HEK293T (cell line): ENCODE measurements around the gene JARID2.

Experiments
- CTCF ChIA-PET: fragments of 350-600 bp; formaldehyde crosslinking; extraction: SDS; loops from one replicate; lab custom pipeline; 2021; ENCODE audit warnings: antibody characterized with exemption, inconsistent platforms; lab: Yijun Ruan, JAX
- POLR2A ChIA-PET: fragments of 350-600 bp; formaldehyde crosslinking; extraction: SDS; loops from one replicate; lab custom pipeline; 2020; ENCODE audit warnings: antibody characterized with exemption, inconsistent platforms; lab: Yijun Ruan, JAX
- DNase-seq: peaks from one replicate; pipeline ENCODE4 v3.0.0; 2012; ENCODE audit warnings: mixed read lengths; ENCODE audit errors: extremely low spot score
- ARNT ChIP-seq: fragments of 450-650 bp; IDR thresholded peaks from 2 replicates; pipeline ENCODE4 v1.6.1; 2017; ENCODE audit warnings: mild to moderate bottlenecking
- BHLHE40 ChIP-seq: fragments of 450-650 bp; IDR thresholded peaks from 2 replicates; pipeline ENCODE4 v1.6.1; 2016; ENCODE audit warnings: mild to moderate bottlenecking, moderate library complexity, borderline replicate concordance
- CTBP1 ChIP-seq: fragments of 450-650 bp; IDR thresholded peaks from 2 replicates; pipeline ENCODE4 v1.6.1; 2016; ENCODE audit warnings: borderline replicate concordance
- ELF4 ChIP-seq: fragments of 450-650 bp; IDR thresholded peaks from 2 replicates; pipeline ENCODE4 v1.6.1; 2017; ENCODE audit warnings: antibody characterized with exemption
- FOXA1 ChIP-seq: fragments of 450-650 bp; IDR thresholded peaks from 2 replicates; pipeline ENCODE4 v1.6.1; 2016; ENCODE audit warnings: mild to moderate bottlenecking
- FOXK2 ChIP-seq: fragments of 450-650 bp; IDR thresholded peaks from 2 replicates; pipeline ENCODE4 v1.6.1; 2016; ENCODE audit warnings: mild to moderate bottlenecking
- HDGF ChIP-seq: fragments of 450-650 bp; IDR thresholded peaks from 2 replicates; pipeline ENCODE4 v1.6.1; 2017; ENCODE audit warnings: antibody characterized with exemption, borderline replicate concordance
- L3MBTL2 ChIP-seq: fragments of 450-650 bp; conservative IDR thresholded peaks from 2 replicates; pipeline ENCODE4 v1.6.1; 2016; ENCODE audit warnings: mild to moderate bottlenecking
- LEF1 ChIP-seq: fragments of 450-650 bp; IDR thresholded peaks from 2 replicates; pipeline ENCODE4 v1.6.1; 2017; ENCODE audit warnings: mild to moderate bottlenecking, borderline replicate concordance
- NFRKB ChIP-seq: fragments of 450-650 bp; IDR thresholded peaks from 2 replicates; pipeline ENCODE4 v1.6.1; 2016; ENCODE audit warnings: mild to moderate bottlenecking, moderate library complexity
- PKNOX1 ChIP-seq: fragments of 450-650 bp; IDR thresholded peaks from 2 replicates; pipeline ENCODE4 v1.6.1; 2016
- SP1 ChIP-seq: fragments of 450-650 bp; IDR thresholded peaks from 2 replicates; pipeline ENCODE4 v1.6.1; 2017
- SUZ12 ChIP-seq: fragments of 450-650 bp; IDR thresholded peaks from 2 replicates; pipeline ENCODE4 v1.6.1; 2016; ENCODE audit warnings: mild to moderate bottlenecking
- TARDBP ChIP-seq: fragments of 450-650 bp; IDR thresholded peaks from 2 replicates; pipeline ENCODE4 v1.6.1; 2016
- ZNF384 ChIP-seq: fragments of 450-650 bp; IDR thresholded peaks from 2 replicates; pipeline ENCODE4 v1.6.1; 2016

The JARID2 gene

GRCh38 chr6:15512721-15513120, 266.9 kb downstream of the JARID2 start:
- ChIA-PET CTCF (interaction anchor here (0.6 kb wide), 1 partner anchor 622 kb away, joined by 3 read pairs; no protein-coding TSS in a partner anchor), POLR2A (no interaction called here)
- TF ChIP-seq NFRKB: no peak
- no peak for TF ChIP-seq LEF1
- TF ChIP-seq PKNOX1: no peak
- TF ChIP-seq FOXK2: no peak
- no peak for TF ChIP-seq L3MBTL2

GRCh38 chr6:15513131-15513771, 267.4 kb downstream of the JARID2 start:
- DNase-seq: no peak
- POLR2A ChIA-PET: no interaction called here
- CTCF ChIA-PET: no interaction called here

More at GRCh38 chr6:15512721-15513120, 266.9 kb downstream of the JARID2 start:
- no peak for DNase-seq

GRCh38 chr6:15513801-15514711, 268.2 kb downstream of the JARID2 start:
- ChIA-PET POLR2A (no interaction called here), CTCF (no interaction called here)
- no peak for TF ChIP-seq PKNOX1
- no peak for TF ChIP-seq NFRKB
- TF ChIP-seq CTBP1: no peak
- TF ChIP-seq TARDBP: no peak
- no peak for TF ChIP-seq ARNT
- no peak for TF ChIP-seq L3MBTL2
- no peak for TF ChIP-seq ELF4
- no peak for TF ChIP-seq SUZ12
- DNase-seq: no peak

More at GRCh38 chr6:15513131-15513771, 267.4 kb downstream of the JARID2 start:
- no peak for TF ChIP-seq SP1

- POLR2A ChIA-PET: no interaction called here
- DNase-seq: no peak
- CTCF ChIA-PET: interaction anchor here (0.5 kb wide), 1 partner anchor 652 kb away, joined by 3 read pairs; no protein-coding TSS in a partner anchor
- no peak for TF ChIP-seq PKNOX1
- no peak for TF ChIP-seq ELF4
- TF ChIP-seq SUZ12: no peak
- TF ChIP-seq L3MBTL2: no peak
- TF ChIP-seq LEF1: no peak
- TF ChIP-seq FOXK2: no peak
- no peak for TF ChIP-seq ZNF384
- no peak for TF ChIP-seq BHLHE40
- TF ChIP-seq HDGF: no peak
- no peak for TF ChIP-seq ARNT
- TF ChIP-seq CTBP1: no peak
These were observed 269.4 kb downstream of the JARID2 start for GRCh38 chr6:15515226-15515625.

- CTCF ChIA-PET: interaction anchor here (0.5 kb wide), 1 partner anchor 651 kb away, joined by 3 read pairs; no protein-coding TSS in a partner anchor
- no peak for DNase-seq
- TF ChIP-seq L3MBTL2 (no peak), LEF1 (no peak), TARDBP (no peak), HDGF (no peak), SUZ12 (no peak), PKNOX1 (no peak), ELF4 (no peak), ARNT (no peak), ZNF384 (no peak)
- POLR2A ChIA-PET: no interaction called here
These were observed 269.9 kb downstream of the JARID2 start for GRCh38 chr6:15515660-15516375.

- POLR2A ChIA-PET: no interaction called here
- TF ChIP-seq NFRKB (no peak), HDGF (no peak), BHLHE40 (no peak), PKNOX1 (no peak), ARNT (no peak), FOXA1 (no peak)
- DNase-seq: no peak
- CTCF ChIA-PET: no interaction called here
These were observed 270.5 kb downstream of the JARID2 start for GRCh38 chr6:15516378-15516777.
